HepG2 (cell line): Measurements from ENCODE around the gene RSAD1. TPM values are rescaled to one million over a fixed set of nuclear protein-coding genes. Genes with fewer than 3 reads are reported as not detected.

ENCODE experiments used
- ETV5 ChIP-seq: IDR thresholded peaks from 2 replicates; pipeline ENCODE4 v1.6.1; 2018; ENCODE audit warnings: missing biosample characterization, missing genetic modification reagents, inconsistent platforms, borderline replicate concordance
- KLF13 ChIP-seq: sonication (generic); formaldehyde crosslinking; IDR thresholded peaks from 2 replicates; pipeline ENCODE4 v1.4.0; 2020; ENCODE audit warnings: mild to moderate bottlenecking, missing genetic modification reagents
- MIXL1 ChIP-seq: IDR thresholded peaks from 2 replicates; pipeline ENCODE4 v1.6.1; 2016
- NCOA1 ChIP-seq: sonication (generic); formaldehyde crosslinking; IDR thresholded peaks from 2 replicates; pipeline ENCODE4 v1.9.0; 2021; ENCODE audit warnings: missing genetic modification reagents
- POLR2A ChIP-seq, 2 experiments: IDR thresholded peaks; 2 replicates each; pipeline ENCODE4 v1.6.1; 2011; ENCODE audit warnings: low read depth in 2 of 2, low read length in 2 of 2, mild to moderate bottlenecking in 1 of 2, moderate library complexity in 1 of 2; ENCODE audit not compliant: insufficient read depth in 1 of 2
- RELA ChIP-seq: sonication (generic); formaldehyde crosslinking; IDR thresholded peaks from 2 replicates; pipeline ENCODE4 v1.4.0; 2020; ENCODE audit warnings: missing genetic modification reagents
- SOX5 ChIP-seq: IDR thresholded peaks from 2 replicates; pipeline ENCODE4 v1.6.1; 2016; ENCODE audit warnings: borderline replicate concordance
- U2AF1 ChIP-seq: fragments of 200-400 bp; formaldehyde crosslinking; optimal IDR thresholded peaks from 2 replicates; pipeline ENCODE3; 2017; ENCODE audit warnings: mild to moderate bottlenecking, low read depth, low read length
- ZNF414 ChIP-seq: sonication (generic); formaldehyde crosslinking; IDR thresholded peaks from 2 replicates; pipeline ENCODE4 v1.5.0; 2020; ENCODE audit warnings: missing genetic modification reagents
- ZNF446 ChIP-seq: sonication (generic); formaldehyde crosslinking; IDR thresholded peaks from 2 replicates; pipeline ENCODE4 v1.5.0; 2020; ENCODE audit warnings: mild to moderate bottlenecking, missing genetic modification reagents
- ZNF547 ChIP-seq: sonication (generic); formaldehyde crosslinking; IDR thresholded peaks from 2 replicates; pipeline ENCODE4 v1.5.1; 2020; ENCODE audit warnings: mild to moderate bottlenecking, missing genetic modification reagents
- ZNF605 ChIP-seq: sonication (generic); formaldehyde crosslinking; IDR thresholded peaks from 2 replicates; pipeline ENCODE4 v1.8.0; 2022; ENCODE audit warnings: mild to moderate bottlenecking, missing genetic modification reagents
- ZNF704 ChIP-seq: sonication (generic); formaldehyde crosslinking; IDR thresholded peaks from 2 replicates; pipeline ENCODE4 v1.8.1; 2023; ENCODE audit warnings: mild to moderate bottlenecking, inconsistent platforms, moderate library complexity, missing genetic modification reagents, borderline replicate concordance
- ZSCAN22 ChIP-seq: sonication (generic); formaldehyde crosslinking; IDR thresholded peaks from 2 replicates; pipeline ENCODE4 v1.4.0; 2020; ENCODE audit warnings: mild to moderate bottlenecking, missing genetic modification reagents
- polyA plus RNA-seq, 8 experiments: library from polyadenylated mRNA; depleted of rRNA in 3 of 8; stranded (reverse) in 7 of 8; unstranded in 1 of 8; fragments of >200 nt; fragmentation: Illumina TruSeq in 4 of 8; extraction: Trizol in 4 of 8; gene quantifications; 2 replicates each; pipeline versions ENCODE4 v1.2.1 to v1.2.3, GENCODE V29; 2011 to 2016; ENCODE audit warnings: low read depth in 4 of 8, missing spikeins in 1 of 8, mixed read lengths in 1 of 8; ENCODE audit not compliant: insufficient read depth in 1 of 8
- total RNA-seq, 5 experiments: library from RNA; depleted of rRNA; stranded (reverse); fragments of >200 nt; fragmentation: Illumina TruSeq; extraction: Trizol; gene quantifications; 2 replicates each; pipeline ENCODE4 v1.2.3, GENCODE V29; 2016; ENCODE audit warnings: low read depth in 1 of 5
- TF ChIP-seq, protein P1 (sequence below): sonication (generic); formaldehyde crosslinking; IDR thresholded peaks from 2 replicates; pipeline ENCODE4 v1.4.0; 2020; ENCODE audit warnings: missing genetic modification reagents, low read depth, mild to moderate bottlenecking, borderline replicate concordance
- TF ChIP-seq, protein P2 (sequence below): sonication (generic); formaldehyde crosslinking; IDR thresholded peaks from 2 replicates; pipeline ENCODE4 v1.4.0; 2020; ENCODE audit warnings: missing genetic modification reagents
- TF ChIP-seq, protein P3 (sequence below): sonication (generic); formaldehyde crosslinking; IDR thresholded peaks from 2 replicates; pipeline ENCODE4 v1.8.1; 2023; ENCODE audit warnings: mild to moderate bottlenecking, missing genetic modification reagents

The RSAD1 gene
- total and polyA plus RNA-seq, 2 of the 13 experiments (the other 11 are each of a cell fraction or from before 2014, with no cell fraction given): 22.7 to 27.7 TPM

DNA sequence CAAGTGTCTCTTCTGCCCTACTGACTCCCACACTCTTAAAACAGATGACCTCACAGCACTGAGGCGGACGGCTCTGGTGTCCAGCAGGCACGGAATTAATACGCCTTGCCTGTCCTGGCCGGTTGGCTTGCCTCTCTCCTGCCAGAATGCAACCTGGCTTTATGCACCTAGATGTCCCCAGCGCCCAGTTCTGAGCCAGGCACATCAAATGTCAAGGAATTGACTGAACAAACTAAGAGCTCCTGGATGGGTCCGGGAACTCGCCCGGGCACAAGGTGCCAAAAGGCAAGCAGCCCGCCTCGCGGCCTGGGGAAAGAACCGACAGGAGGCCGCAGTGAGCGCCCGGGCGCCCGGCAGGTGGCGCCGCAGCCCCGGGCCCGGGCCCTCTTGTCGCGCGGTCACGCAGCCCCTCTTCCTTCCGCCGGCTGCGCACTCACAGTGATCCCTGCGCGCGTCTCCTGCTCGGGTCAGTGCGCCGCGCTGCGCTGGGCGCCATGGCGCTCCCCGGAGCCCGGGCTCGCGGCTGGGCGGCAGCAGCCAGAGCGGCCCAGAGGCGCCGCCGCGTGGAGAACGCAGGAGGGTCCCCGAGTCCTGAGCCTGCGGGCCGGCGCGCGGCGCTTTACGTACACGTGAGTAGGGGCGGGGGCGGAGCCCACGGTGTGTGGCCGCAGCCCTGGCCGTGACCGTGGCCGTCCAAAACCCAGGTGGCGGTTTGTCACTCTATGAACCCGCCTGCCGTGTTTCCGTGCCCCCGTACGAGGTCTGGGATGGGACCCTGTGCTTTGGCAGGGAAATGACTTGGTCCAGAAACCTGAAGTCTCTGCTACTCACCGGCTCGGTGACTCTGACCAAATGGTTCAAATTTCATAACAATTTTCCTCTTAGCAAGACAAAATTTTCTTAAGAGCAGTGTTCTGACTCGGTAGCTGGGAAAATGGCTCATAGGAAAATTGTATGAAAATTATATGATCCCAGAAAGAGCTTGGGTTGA is at the start of gene RSAD1 (continued):
- 0 out of 2 replicates have a peak, but pooled peaks have one; percentile 82 for TF ChIP-seq ZNF704 (CRISPR knock-in tag)
- TF ChIP-seq, protein P1, sequence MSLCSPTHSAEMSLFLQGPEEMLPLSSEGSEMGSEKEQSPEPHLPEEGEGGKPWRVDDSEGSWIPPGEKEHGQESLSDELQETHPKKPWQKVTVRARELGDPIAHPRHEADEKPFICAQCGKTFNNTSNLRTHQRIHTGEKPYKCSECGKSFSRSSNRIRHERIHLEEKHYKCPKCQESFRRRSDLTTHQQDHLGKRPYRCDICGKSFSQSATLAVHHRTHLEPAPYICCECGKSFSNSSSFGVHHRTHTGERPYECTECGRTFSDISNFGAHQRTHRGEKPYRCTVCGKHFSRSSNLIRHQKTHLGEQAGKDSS (CRISPR knock-in tag): peak; percentile 97
- peak; percentile 39; the same call in 1 of the 2 replicates for TF ChIP-seq ZNF547 (CRISPR knock-in tag)
- peak; percentile 21; the same call in 1 of the 2 replicates for TF ChIP-seq MIXL1 (CRISPR knock-in tag)
- TF ChIP-seq KLF13 (CRISPR knock-in tag): no peak
- no peak for TF ChIP-seq U2AF1
- peak; percentile 89 to 92 for TF ChIP-seq POLR2A (IDR thresholded peaks at IDR 0.05; ENCODE audit: insufficient read depth in 1 of 2, low read depth in 2 of 2, low read length in 2 of 2)
- TF ChIP-seq SOX5: peak; percentile 57; the same call in 1 of the 2 replicates
- TF ChIP-seq, protein P2, sequence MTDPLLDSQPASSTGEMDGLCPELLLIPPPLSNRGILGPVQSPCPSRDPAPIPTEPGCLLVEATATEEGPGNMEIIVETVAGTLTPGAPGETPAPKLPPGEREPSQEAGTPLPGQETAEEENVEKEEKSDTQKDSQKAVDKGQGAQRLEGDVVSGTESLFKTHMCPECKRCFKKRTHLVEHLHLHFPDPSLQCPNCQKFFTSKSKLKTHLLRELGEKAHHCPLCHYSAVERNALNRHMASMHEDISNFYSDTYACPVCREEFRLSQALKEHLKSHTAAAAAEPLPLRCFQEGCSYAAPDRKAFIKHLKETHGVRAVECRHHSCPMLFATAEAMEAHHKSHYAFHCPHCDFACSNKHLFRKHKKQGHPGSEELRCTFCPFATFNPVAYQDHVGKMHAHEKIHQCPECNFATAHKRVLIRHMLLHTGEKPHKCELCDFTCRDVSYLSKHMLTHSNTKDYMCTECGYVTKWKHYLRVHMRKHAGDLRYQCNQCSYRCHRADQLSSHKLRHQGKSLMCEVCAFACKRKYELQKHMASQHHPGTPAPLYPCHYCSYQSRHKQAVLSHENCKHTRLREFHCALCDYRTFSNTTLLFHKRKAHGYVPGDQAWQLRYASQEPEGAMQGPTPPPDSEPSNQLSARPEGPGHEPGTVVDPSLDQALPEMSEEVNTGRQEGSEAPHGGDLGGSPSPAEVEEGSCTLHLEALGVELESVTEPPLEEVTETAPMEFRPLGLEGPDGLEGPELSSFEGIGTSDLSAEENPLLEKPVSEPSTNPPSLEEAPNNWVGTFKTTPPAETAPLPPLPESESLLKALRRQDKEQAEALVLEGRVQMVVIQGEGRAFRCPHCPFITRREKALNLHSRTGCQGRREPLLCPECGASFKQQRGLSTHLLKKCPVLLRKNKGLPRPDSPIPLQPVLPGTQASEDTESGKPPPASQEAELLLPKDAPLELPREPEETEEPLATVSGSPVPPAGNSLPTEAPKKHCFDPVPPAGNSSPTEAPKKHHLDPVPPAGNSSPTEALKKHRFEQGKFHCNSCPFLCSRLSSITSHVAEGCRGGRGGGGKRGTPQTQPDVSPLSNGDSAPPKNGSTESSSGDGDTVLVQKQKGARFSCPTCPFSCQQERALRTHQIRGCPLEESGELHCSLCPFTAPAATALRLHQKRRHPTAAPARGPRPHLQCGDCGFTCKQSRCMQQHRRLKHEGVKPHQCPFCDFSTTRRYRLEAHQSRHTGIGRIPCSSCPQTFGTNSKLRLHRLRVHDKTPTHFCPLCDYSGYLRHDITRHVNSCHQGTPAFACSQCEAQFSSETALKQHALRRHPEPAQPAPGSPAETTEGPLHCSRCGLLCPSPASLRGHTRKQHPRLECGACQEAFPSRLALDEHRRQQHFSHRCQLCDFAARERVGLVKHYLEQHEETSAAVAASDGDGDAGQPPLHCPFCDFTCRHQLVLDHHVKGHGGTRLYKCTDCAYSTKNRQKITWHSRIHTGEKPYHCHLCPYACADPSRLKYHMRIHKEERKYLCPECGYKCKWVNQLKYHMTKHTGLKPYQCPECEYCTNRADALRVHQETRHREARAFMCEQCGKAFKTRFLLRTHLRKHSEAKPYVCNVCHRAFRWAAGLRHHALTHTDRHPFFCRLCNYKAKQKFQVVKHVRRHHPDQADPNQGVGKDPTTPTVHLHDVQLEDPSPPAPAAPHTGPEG (CRISPR knock-in tag): peak; percentile 78
- TF ChIP-seq NCOA1: no peak
- peak; percentile 71; the same call in 1 of the 2 replicates for TF ChIP-seq ZNF414
- no peak; the same call in 1 of the 2 replicates for TF ChIP-seq ZNF446 (CRISPR knock-in tag)
- TF ChIP-seq ZNF605 (CRISPR knock-in tag): peak; percentile 86
- TF ChIP-seq ETV5 (CRISPR knock-in tag): peak; percentile 85
- TF ChIP-seq, protein P3, sequence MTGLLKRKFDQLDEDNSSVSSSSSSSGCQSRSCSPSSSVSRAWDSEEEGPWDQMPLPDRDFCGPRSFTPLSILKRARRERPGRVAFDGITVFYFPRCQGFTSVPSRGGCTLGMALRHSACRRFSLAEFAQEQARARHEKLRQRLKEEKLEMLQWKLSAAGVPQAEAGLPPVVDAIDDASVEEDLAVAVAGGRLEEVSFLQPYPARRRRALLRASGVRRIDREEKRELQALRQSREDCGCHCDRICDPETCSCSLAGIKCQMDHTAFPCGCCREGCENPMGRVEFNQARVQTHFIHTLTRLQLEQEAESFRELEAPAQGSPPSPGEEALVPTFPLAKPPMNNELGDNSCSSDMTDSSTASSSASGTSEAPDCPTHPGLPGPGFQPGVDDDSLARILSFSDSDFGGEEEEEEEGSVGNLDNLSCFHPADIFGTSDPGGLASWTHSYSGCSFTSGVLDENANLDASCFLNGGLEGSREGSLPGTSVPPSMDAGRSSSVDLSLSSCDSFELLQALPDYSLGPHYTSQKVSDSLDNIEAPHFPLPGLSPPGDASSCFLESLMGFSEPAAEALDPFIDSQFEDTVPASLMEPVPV (CRISPR knock-in tag): peak; percentile 95
- peak; percentile 86 for TF ChIP-seq RELA (CRISPR knock-in tag)
- peak; percentile 43; the same call in 1 of the 2 replicates for TF ChIP-seq ZSCAN22 (CRISPR knock-in tag)
